ENCODE data around the gene SMYD1. TPM values are rescaled to one million over a fixed set of nuclear protein-coding genes. Genes with fewer than 3 reads are reported as not detected.

The SMYD1 gene
- total RNA-seq, 4 donors from 2014 or later: 0.04 TPM; not detected in 3

GRCh38 chr2:88110830-88111229, 43.2 kb downstream of the SMYD1 start:
- no peak overlapping the region for H3K4me3 ChIP-seq (ENCODE audit: low read depth, poor library complexity, severe bottlenecking)
- no peak for DNase-seq (ENCODE audit: low spot score in 2 of 2)
- intact Hi-C loops (cut with DNase I; ENCODE audit: low total_unique reads): no loop called here
- TF ChIP-seq POLR2A (IDR thresholded peaks at IDR 0.05) (no peak), CTCF (IDR thresholded peaks at IDR 0.05) (no peak)
- 73 to 82% methylated on average over 2 of the region's 2 CpGs for WGBS, 2 donors

DNA sequence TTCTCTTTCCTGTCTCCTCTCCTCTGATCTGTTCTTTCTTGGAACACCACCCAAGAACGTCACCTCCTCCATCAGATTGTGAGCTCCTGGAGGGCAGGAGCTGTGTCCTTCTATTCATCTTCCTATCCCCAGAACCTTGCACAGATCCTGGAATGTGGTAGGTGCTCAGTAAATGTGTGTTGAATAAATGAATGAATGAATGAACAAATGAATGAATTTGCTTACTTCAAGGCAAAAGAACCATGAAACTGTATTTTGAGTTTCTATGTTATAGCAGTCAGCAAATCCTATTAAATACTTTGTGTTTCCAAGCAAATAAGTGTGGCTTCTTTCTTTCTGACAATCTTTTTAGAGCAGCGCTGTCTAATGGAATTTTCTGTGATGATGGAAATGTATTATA, 45.4 kb downstream of the SMYD1 start:
- TF ChIP-seq POLR2A (IDR thresholded peaks at IDR 0.05) (no peak), CTCF (IDR thresholded peaks at IDR 0.05) (no peak)
- intact Hi-C loops (cut with DNase I; ENCODE audit: low total_unique reads): no loop called here

DNA sequence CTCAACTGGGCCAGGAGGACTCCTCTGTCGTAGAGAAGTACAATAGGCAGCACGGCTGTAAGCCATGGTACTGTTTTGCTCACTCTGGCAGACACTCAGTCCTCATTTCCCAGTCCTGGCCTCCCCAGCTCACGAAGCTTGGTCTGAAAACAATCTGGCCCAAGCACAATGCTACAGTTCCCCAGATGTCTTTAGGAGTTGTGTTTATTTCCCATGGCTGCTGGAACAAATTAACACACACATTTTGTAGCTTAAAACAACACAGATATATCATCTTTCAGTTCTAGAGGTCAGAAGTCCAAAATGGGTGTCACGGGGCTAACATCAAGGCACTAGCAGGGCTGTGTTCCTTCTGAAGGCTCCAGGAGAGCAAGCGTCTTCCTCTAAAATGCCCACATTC, 47.3 kb downstream of the SMYD1 start:
- no peak overlapping the region for H3K4me3 ChIP-seq (ENCODE audit: low read depth, poor library complexity, severe bottlenecking)
- WGBS, 2 donors: 56 to 61% methylated on average over 5 of the region's 5 CpGs
- intact Hi-C loops (cut with DNase I; ENCODE audit: low total_unique reads): no loop called here
- TF ChIP-seq CTCF (IDR thresholded peaks at IDR 0.05): no peak
- TF ChIP-seq POLR2A (IDR thresholded peaks at IDR 0.05): no peak
- DNase-seq (ENCODE audit: low spot score in 2 of 2): no peak

More for the DNA sequence above, 45.4 kb downstream of the SMYD1 start:
- H3K4me3 ChIP-seq (ENCODE audit: low read depth, poor library complexity, severe bottlenecking): no peak overlapping the region
- 60 to 87% methylated on average over 2 of the region's 2 CpGs for whole genome bisulfite sequencing, 2 donors
- DNase-seq (ENCODE audit: low spot score in 2 of 2): no peak

DNA sequence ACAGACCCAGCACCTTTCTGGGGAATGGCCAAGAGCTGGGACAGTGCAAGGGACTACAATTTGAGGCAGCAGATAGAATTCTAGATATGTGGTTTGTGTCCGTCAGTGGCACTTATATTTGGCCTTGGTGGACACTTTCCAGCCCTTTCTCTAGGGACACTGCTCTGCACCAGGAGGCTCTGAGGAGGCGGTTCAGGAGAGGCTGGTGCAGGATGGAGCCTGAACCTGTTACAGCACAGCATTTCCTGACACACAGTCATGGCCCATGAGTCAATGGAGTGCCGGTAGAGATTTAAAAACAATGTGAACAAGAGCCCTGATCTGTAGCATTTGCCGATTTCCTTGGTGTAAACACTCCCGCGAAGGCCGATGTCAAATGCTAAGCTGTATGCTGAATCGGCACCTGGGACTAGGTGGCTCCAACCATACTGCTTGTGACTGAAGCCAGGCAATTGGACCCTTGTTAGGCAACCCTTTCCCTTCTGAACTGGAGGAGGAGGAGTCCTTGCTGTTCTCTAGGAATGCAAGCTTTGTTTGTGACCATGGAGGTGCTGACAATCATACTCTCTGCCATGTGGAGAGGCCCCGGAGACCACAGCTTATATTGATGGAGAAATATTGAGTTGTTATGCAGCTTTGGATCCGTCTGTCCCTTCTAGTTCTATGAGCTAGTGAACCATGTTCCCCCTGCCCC, 48.3 kb downstream of the SMYD1 start:
- H3K4me3 ChIP-seq (ENCODE audit: low read depth, poor library complexity, severe bottlenecking): no peak overlapping the region
- DNase-seq (ENCODE audit: low spot score in 2 of 2): no peak
- no peak for TF ChIP-seq POLR2A (IDR thresholded peaks at IDR 0.05)
- TF ChIP-seq CTCF (IDR thresholded peaks at IDR 0.05): no peak
- 88 to 93% methylated on average over 10 of the region's 10 CpGs for WGBS, 2 donors
- intact Hi-C loops (cut with DNase I; ENCODE audit: low total_unique reads): no loop called here

DNA sequence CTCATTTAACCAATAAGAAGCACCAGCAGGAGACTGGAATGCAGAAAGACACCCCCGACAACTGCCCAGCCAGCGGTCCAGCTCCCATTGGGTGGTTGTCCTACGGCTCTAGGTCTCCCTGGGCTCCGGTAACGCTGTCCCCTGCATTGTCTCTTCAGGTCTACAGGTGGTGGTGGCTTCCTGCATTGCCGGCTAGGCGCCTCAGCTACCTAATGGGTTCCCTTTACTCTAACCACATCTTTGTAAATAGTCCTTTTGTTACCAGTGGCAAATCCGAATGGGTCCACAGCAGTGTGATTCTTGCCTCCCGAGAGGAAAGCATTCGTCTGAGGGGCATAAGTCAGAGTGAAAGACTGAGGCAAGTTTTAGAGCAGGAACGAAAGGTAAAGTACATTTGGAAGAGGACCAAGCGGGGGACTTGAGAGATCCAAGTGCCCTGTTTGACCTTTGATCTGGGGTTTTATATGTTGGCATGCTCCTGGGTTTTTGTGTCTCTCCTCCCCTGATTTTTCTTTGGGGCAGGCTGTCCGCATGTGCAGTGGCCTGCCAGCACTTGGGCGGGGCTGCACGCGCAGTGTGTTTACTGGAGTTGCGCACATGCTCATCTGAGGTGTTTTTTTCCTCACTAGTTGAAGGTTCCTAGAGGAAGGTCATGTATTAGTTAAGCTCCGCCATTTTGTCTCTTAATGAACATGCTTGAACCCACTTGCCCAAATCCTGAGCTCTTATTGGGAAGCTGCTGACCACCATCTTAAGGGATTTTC, 49.2 kb downstream of the SMYD1 start:
- intact Hi-C loops (cut with DNase I; ENCODE audit: low total_unique reads): no loop called here

More for the DNA sequence above, 49.2 kb downstream of the SMYD1 start:
- no peak for DNase-seq (ENCODE audit: low spot score in 2 of 2)
- no peak overlapping the region for H3K4me3 ChIP-seq (ENCODE audit: low read depth, poor library complexity, severe bottlenecking)
- TF ChIP-seq POLR2A (IDR thresholded peaks at IDR 0.05) (no peak), CTCF (IDR thresholded peaks at IDR 0.05) (no peak)
- WGBS, 2 donors: 92% methylated on average over 18 of the region's 18 CpGs

All from lower leg skin (tissue), 4 donors.